Subcutaneous abdominal adipose tissue (tissue), 5 donors: ENCODE measurements around the gene HECTD3.
"Not testable (repeated sequence)": the region's sequence is repeated elsewhere in the genome, so short reads cannot be mapped to it uniquely, and the experiment has no call there.

Experiments used
- H3K27ac ChIP-seq: one replicate; pipeline ENCODE4 v1.7.0; 2013; ENCODE audit warnings: low read depth, mild to moderate bottlenecking, inconsistent platforms, low read length, moderate library complexity
- H3K27me3 ChIP-seq, 5 donors: one replicate each; pipeline ENCODE4 v1.7.0; 2013; ENCODE audit warnings: low read length in 5 of 5, inconsistent platforms in 1 of 5; ENCODE audit not compliant: control insufficient read depth in 5 of 5, insufficient read depth in 4 of 5
- H3K36me3 ChIP-seq, 5 donors: one replicate each; pipeline ENCODE4 v1.7.0; 2013; ENCODE audit warnings: low read length in 5 of 5; ENCODE audit not compliant: control insufficient read depth in 5 of 5, insufficient read depth in 5 of 5
- H3K4me1 ChIP-seq, 5 donors: one replicate each; pipeline ENCODE4 v1.7.0; 2013; ENCODE audit warnings: low read length in 5 of 5, mild to moderate bottlenecking in 3 of 5, moderate library complexity in 1 of 5; ENCODE audit not compliant: control insufficient read depth in 5 of 5, insufficient read depth in 5 of 5
- H3K4me3 ChIP-seq, 5 donors: one replicate each; pipeline ENCODE4 v1.7.0; 2013; ENCODE audit warnings: low read length in 5 of 5, low read depth in 1 of 5
- H3K9ac ChIP-seq, 5 donors: one replicate each; pipeline ENCODE4 v1.7.0; 2013; ENCODE audit warnings: low read length in 5 of 5, mild to moderate bottlenecking in 4 of 5, moderate library complexity in 3 of 5
- H3K9me3 ChIP-seq, 5 donors: one replicate each; pipeline ENCODE4 v1.7.0; 2013; ENCODE audit warnings: low read length in 5 of 5; ENCODE audit not compliant: control insufficient read depth in 5 of 5
- donor health status: healthy.
- donor health status: healthy.
- donor health status: healthy.
- donor health status: healthy.
- donor health status: healthy.

HECTD3 gene

GRCh38 chr1:44962729-44963128, 48.4 kb downstream of the HECTD3 start:
- no peaks in the 10 kb centered on the region for H3K9me3 ChIP-seq

GRCh38 chr1:44962022-44962421, 49.1 kb downstream of the HECTD3 start:
- H3K9me3 ChIP-seq, H3K4me3 ChIP-seq, H3K27me3 ChIP-seq, H3K4me1 ChIP-seq, H3K9ac ChIP-seq, H3K27ac ChIP-seq: not testable (repeated sequence)
- peaks cover 0 to 15% (median 10%) of the 10 kb centered on the region in 5 donors for H3K36me3 ChIP-seq

More at GRCh38 chr1:44962729-44963128, 48.4 kb downstream of the HECTD3 start:
- H3K27me3 ChIP-seq = no peaks in the 10 kb centered on the region
- H3K9ac ChIP-seq = no peak overlapping the region
- H3K36me3 ChIP-seq = peaks cover 0 to 15% (median 10%) of the 10 kb centered on the region in 5 donors
- H3K4me1 ChIP-seq = peaks cover 0 to 2% (median 0%) of the 10 kb centered on the region in 5 donors
- H3K27ac ChIP-seq = no peak overlapping the region
- H3K4me3 ChIP-seq = no peak overlapping the region

DNA sequence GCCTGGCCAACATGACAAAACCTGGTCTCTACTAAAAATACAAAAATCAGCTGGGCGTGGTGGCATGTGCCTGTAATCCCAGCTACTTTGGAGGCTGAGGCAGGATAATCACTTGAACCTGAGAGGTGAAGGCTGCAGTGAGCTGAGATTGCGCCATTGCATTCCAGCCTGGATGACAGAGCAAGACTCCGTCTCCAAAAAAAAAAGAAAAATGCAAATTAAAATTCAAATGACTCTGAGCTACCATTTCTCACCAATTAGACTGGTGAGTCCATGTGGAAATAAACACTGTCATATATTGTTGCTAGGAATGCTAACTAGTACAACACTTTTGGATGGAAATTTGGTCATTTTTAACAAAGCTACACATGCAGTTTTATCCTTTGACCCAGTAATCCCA, 53.6 kb downstream of the HECTD3 start:
- H3K9me3 ChIP-seq, H3K27ac ChIP-seq, H3K27me3 ChIP-seq, H3K4me3 ChIP-seq, H3K4me1 ChIP-seq, H3K9ac ChIP-seq: not testable (repeated sequence)
- peaks cover 0 to 14% (median 10%) of the 10 kb centered on the region in 5 donors for H3K36me3 ChIP-seq

DNA sequence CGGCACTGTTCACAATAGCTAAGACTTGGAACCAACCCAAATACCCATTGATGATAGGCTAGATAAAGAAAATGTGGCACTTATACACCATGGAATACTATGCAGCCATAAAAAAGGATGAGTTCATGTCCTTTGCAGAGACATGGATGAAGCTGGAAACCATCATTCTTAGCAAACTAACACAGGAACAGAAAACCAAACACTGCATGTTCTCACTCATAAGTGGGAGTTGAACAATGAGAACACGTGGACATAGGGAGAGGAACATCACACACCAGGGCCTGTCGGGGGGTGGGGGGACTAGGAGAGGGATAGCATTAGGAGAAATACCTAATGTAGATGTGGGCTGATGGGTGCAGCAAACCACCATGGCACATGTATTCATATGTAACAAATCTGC, 55.0 kb downstream of the HECTD3 start:
- H3K9me3 ChIP-seq, H3K9ac ChIP-seq, H3K4me3 ChIP-seq, H3K27me3 ChIP-seq, H3K4me1 ChIP-seq, H3K27ac ChIP-seq: not testable (repeated sequence)
- peaks cover 0 to 14% (median 6%) of the 10 kb centered on the region in 5 donors for H3K36me3 ChIP-seq
